Esophagus muscularis mucosa (tissue), 4 donors: ENCODE results near the gene EDEM1. TPM values are rescaled to one million over a fixed set of nuclear protein-coding genes. Genes with fewer than 3 reads are reported as not detected.

Experiments used
- DNase-seq: peaks from one replicate; pipeline ENCODE4 v3.0.0-alpha.2; 2017; ENCODE audit errors: extremely low spot score
- H3K27ac ChIP-seq, 4 donors: fragments of 200-600 bp; sonication (generic); replicated peaks in 1 of 4; 1 replicate in 3 of 4; 2 replicates in 1 of 4; pipeline ENCODE4 v1.5.1; 2016 to 2019; ENCODE audit warnings: mild to moderate bottlenecking in 1 of 4
- H3K27me3 ChIP-seq, 4 donors: fragments of 200-600 bp; sonication (generic); one replicate each; pipeline versions ENCODE4 v1.5.1 to v1.6.0; 2016 to 2019
- H3K36me3 ChIP-seq, 4 donors: fragments of 200-600 bp; sonication (generic); one replicate each; pipeline ENCODE4 v1.5.1; 2016 to 2019
- H3K4me1 ChIP-seq, 4 donors: fragments of 200-600 bp; sonication (generic); one replicate each; pipeline ENCODE4 v1.5.1; 2016 to 2019
- H3K4me3 ChIP-seq, 4 donors: fragments of 200-600 bp; sonication (generic); 1 replicate in 2 of 4; 2 replicates in 2 of 4; pipeline ENCODE4 v1.5.1; 2016 to 2019; ENCODE audit warnings: mild to moderate bottlenecking in 4 of 4, moderate library complexity in 1 of 4
- H3K9me3 ChIP-seq, 4 donors: fragments of 200-600 bp; sonication (generic); 1 replicate in 3 of 4; 2 replicates in 1 of 4; pipeline ENCODE4 v1.5.1; 2016 to 2019
- CTCF ChIP-seq, 3 experiments: fragments of 200-600 bp in 2 of 3; fragments of 450-650 bp in 1 of 3; sonication (generic) in 2 of 3; IDR thresholded peaks; one replicate each; pipeline ENCODE4 v1.5.1; 2017 to 2019; ENCODE audit warnings: antibody characterized with exemption in 3 of 3, mild to moderate bottlenecking in 2 of 3, moderate library complexity in 1 of 3
- EP300 ChIP-seq: sonication (generic); formaldehyde crosslinking; IDR thresholded peaks from one replicate; pipeline ENCODE4 v1.6.1; 2017; ENCODE audit warnings: antibody characterized with exemption
- POLR2A ChIP-seq: fragments of 450-650 bp; IDR thresholded peaks from one replicate; pipeline ENCODE4 v1.6.1; 2017; ENCODE audit warnings: antibody characterized with exemption, moderate library complexity, mild to moderate bottlenecking, low read depth
- POLR2AphosphoS5 ChIP-seq, 2 donors: sonication (generic); formaldehyde crosslinking; IDR thresholded peaks; one replicate each; pipeline ENCODE4 v1.6.1; 2017; ENCODE audit warnings: antibody characterized with exemption in 2 of 2
- WGBS: methylation state at CpG from one replicate; pipeline ENCODE4 v1.1.5; 2018; 5-methylcytosine and 5-hydroxymethylcytosine counted together
- intact Hi-C: fragments of 100-400 bp; cut with DNase I; formaldehyde crosslinking; loops from one replicate; pipeline ENCODE4 v1.15.1; 2023
- total RNA-seq, 4 donors: library from RNA; depleted of rRNA; stranded (reverse); fragments of >200 nt; gene quantifications; one replicate each; pipeline versions ENCODE4 v1.1.0 to v1.2.1, GENCODE V29; 2016

EDEM1 gene
- total RNA-seq, 4 donors from 2014 or later: 16.6 to 23.3 (median 19.3) TPM

- Histone ChIP-seq H3K4me1 (peaks cover 24 to 51% (median 36%) of the 10 kb centered on the region in 4 donors), H3K4me3 (peak overlapping the region; percentile 79 to 99 (median 84)), H3K27ac (peak overlapping the region; percentile 85 to 98 (median 95)), H3K27me3 (no peaks in the 10 kb centered on the region), H3K9me3 (no peaks in the 10 kb centered on the region), H3K36me3 (peaks cover 0 to 21% (median 6%) of the 10 kb centered on the region in 4 donors)
- intact Hi-C loops: loop anchor here (5.0 kb wide), 1 partner anchor 65 kb away; the partner anchor contains the start of gene ARL8B
- no peak for DNase-seq
- TF ChIP-seq POLR2AphosphoS5 (IDR thresholded peaks at IDR 0.05) (no peak), CTCF (IDR thresholded peaks at IDR 0.05) (no peak), POLR2A (no peak), EP300 (no peak)
- WGBS: 6% methylated on average over 8 of the region's 8 CpGs
These were observed 700 bp upstream of the EDEM1 start for GRCh38 chr3:5186858-5187155.

- Histone ChIP-seq H3K9me3 (no peaks in the 10 kb centered on the region), H3K4me1 (peaks cover 24 to 55% (median 39%) of the 10 kb centered on the region in 4 donors), H3K27ac (peak overlapping the region; percentile 85 to 98 (median 95)), H3K27me3 (no peaks in the 10 kb centered on the region), H3K36me3 (peaks cover 0 to 10% (median 3%) of the 10 kb centered on the region in 4 donors), H3K4me3 (peak overlapping the region; percentile 79 to 99 (median 84))
- TF ChIP-seq CTCF (IDR thresholded peaks at IDR 0.05) (no peak), POLR2AphosphoS5 (IDR thresholded peaks at IDR 0.05) (no peak), POLR2A (no peak), EP300 (no peak)
- WGBS: 0% methylated on average over 26 of the region's 66 CpGs
- intact Hi-C loops: loop anchor here (5.0 kb wide), 1 partner anchor 66 kb away; the partner anchor contains the start of gene ARL8B
- no peak for DNase-seq
These were observed 462 bp downstream of the EDEM1 start for GRCh38 chr3:5187920-5188418.

GRCh38 chr3:5188419-5189221, 1.1 kb downstream of the EDEM1 start:
- H3K36me3 ChIP-seq: peaks cover 0 to 7% (median 4%) of the 10 kb centered on the region in 4 donors
- peak overlapping the region; percentile 79 to 99 (median 84) for H3K4me3 ChIP-seq
- TF ChIP-seq EP300: no peak
- TF ChIP-seq CTCF (IDR thresholded peaks at IDR 0.05): no peak
- no peak for TF ChIP-seq POLR2AphosphoS5 (IDR thresholded peaks at IDR 0.05)
- no peak for TF ChIP-seq POLR2A
- intact Hi-C loops: loop anchor here (5.0 kb wide), 1 partner anchor 66 kb away; the partner anchor contains the start of gene ARL8B
- 7% methylated on average over 26 of the region's 26 CpGs for WGBS
- H3K27ac ChIP-seq: peak overlapping the region; percentile 85 to 98 (median 95)
- H3K9me3 ChIP-seq: no peaks in the 10 kb centered on the region
- H3K27me3 ChIP-seq: no peaks in the 10 kb centered on the region
- DNase-seq: no peak
- H3K4me1 ChIP-seq: peaks cover 23 to 58% (median 39%) of the 10 kb centered on the region in 4 donors

- H3K27ac ChIP-seq: no peak overlapping the region
These were observed 2.8 kb downstream of the EDEM1 start for GRCh38 chr3:5190147-5190791.

More at GRCh38 chr3:5190147-5190791, 2.8 kb downstream of the EDEM1 start:
- no peak for DNase-seq
- Histone ChIP-seq H3K27me3 (no peaks in the 10 kb centered on the region), H3K36me3 (peaks cover 0 to 6% (median 2%) of the 10 kb centered on the region in 4 donors), H3K4me1 (peaks cover 34 to 74% (median 52%) of the 10 kb centered on the region in 4 donors), H3K4me3 (peak overlapping the region in 1 of 4 donors; percentile 24), H3K9me3 (no peaks in the 10 kb centered on the region)
- intact Hi-C loops: no loop called here
- 86% methylated on average over 7 of the region's 7 CpGs for WGBS
- TF ChIP-seq POLR2AphosphoS5 (IDR thresholded peaks at IDR 0.05) (no peak), CTCF (IDR thresholded peaks at IDR 0.05) (no peak), POLR2A (no peak), EP300 (no peak)
